Measurements from ENCODE around the gene WBP1.
"Not testable (repeated sequence)": the region's sequence is repeated elsewhere in the genome, so short reads cannot be mapped to it uniquely, and the experiment has no call there.

Gene WBP1

DNA sequence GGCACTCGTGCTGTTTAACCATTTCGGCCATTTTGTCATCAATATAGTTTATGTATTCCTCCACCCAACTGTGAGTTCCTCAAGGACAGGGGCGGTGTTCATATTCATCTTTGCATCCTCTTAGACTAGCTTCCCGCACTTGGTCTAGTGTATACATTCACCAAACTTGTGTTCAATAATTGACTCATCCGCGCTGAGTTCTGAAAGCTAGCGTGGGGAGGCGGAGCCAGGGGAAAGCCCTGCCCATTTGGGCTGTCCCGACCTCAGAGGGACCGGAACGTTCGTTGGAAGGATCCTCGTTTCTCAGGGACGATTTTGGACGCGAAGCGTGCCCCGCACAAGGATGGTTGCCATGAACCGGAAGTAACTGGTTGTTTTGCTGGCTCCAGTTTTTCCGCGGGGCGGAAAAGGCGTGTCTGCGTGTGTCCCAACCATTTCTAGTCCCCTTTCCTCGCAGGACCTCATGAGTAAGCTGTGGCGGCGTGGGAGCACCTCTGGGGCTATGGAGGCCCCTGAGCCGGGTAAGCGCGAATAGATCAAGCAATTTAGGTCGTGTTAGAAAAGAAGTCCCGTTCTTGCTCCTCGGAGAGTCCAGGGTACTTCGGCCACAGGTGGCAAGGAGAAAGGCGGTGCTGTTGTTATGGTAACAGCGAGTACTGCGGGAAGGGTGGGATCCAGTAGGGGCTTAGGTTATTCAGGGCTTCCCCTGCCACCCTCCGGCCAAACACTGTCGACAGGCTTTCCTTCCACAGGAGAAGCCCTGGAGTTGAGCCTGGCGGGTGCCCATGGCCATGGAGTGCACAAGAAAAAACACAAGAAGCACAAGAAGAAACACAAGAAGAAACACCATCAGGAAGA is 3.4 kb upstream of the WBP1 start, which contains the start of gene INO80B:
Gene INO80B (plus strand): TSS at position 434 of the 858 bp plus-strand sequence. CDS start 30 bp downstream, at position 464.
- DNase-seq: peak; percentile 98

DNA sequence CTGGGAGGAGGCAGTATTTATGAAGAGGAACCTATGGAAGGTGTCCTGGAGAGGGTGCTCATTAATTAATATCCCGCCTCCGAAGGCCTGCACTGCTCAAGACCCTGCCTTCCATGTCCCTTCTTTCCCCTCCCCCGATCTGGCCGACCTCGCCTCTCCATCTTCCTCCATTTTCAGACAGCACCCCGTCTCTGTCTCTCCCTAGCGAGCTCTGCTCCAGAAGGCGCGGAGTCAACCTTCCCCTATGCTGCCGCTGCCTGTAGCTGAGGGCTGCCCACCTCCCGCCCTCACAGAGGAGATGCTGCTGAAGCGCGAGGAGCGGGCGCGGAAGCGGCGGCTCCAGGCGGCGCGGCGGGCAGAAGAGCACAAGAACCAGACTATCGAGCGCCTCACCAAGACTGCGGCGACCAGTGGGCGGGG is 1.1 kb upstream of the WBP1 start:
- peak; percentile 17 for DNase-seq

DNA sequence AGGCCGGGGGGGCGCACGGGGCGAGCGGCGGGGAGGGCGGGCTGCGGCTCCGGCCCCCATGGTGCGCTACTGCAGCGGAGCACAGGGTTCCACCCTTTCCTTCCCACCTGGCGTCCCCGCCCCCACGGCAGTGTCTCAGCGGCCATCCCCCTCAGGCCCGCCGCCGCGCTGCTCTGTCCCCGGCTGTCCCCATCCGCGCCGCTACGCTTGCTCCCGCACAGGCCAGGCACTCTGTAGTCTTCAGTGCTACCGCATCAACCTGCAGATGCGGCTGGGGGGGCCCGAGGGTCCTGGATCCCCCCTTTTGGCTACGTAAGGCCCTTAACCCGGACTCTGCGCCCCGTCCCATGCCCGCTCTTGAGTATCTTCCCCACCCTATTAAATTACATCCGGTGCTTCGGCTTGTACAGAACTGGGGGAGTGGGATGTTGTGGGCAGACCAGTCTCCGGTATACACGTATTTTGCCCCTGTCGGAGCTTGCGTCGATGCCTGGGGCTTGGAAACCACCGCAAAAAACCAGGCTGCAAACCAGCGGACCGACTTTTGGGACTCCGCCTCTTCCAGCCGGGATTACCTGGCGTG is 598 bp upstream of the WBP1 start:
- DNase-seq: peak; percentile 24

DNA sequence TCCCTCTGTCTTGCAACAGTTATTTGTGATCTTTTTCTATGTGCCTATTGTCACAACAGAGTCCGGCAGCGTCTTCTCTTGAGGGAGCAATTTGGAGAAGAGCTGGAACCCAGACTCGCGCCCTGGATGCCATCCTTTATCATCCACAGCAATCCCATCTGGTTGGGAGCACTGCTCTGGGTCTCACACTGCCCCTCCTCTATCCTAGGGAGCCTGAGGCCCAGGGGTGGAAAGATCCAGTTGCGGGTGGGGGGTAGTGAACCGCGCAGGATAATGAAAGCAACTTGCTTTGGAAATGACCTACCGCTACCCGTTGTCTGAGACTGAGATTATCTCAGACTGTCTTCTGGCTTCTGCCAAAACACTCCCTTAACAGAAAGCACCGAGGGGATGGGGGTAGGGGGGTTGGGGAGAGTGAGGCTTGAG is 713 bp downstream of the WBP1 start:
- DNase-seq: no peak

DNA sequence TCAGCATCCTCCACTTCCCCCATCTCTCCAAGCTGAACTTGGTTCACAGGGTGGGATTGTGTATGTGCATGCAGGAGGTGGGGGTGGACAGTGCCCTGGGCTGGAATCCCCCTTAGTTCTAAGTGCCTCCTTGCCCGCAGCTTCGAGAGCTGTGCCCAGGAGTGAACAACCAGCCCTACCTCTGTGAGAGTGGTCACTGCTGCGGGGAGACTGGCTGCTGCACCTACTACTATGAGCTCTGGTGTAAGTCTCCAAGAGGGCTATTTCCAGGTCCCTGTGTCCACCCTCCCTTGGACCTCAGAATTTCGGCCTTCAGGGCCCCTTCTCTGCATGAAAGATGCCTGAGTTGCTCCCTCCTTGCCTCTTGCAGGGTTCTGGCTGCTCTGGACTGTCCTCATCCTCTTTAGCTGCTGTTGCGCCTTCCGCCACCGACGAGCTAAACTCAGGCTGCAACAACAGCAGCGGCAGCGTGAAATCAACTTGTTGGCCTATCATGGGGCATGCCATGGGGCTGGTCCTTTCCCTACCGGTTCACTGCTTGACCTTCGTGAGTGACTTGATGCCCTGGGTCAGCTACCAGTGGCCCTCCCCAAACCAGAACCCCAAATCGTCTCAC is 1.4 kb downstream of the WBP1 start:
- not testable (repeated sequence) for DNase-seq

DNA sequence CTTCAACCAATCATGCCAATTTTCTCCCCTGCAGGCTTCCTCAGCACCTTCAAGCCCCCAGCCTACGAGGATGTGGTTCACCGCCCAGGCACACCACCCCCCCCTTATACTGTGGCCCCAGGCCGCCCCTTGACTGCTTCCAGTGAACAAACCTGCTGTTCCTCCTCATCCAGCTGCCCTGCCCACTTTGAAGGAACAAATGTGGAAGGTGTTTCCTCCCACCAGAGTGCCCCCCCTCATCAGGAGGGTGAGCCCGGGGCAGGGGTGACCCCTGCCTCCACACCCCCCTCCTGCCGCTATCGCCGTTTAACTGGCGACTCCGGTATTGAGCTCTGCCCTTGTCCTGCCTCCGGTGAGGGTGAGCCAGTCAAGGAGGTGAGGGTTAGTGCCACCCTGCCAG is 1.9 kb downstream of the WBP1 start:
- not testable (repeated sequence) for DNase-seq

DNA sequence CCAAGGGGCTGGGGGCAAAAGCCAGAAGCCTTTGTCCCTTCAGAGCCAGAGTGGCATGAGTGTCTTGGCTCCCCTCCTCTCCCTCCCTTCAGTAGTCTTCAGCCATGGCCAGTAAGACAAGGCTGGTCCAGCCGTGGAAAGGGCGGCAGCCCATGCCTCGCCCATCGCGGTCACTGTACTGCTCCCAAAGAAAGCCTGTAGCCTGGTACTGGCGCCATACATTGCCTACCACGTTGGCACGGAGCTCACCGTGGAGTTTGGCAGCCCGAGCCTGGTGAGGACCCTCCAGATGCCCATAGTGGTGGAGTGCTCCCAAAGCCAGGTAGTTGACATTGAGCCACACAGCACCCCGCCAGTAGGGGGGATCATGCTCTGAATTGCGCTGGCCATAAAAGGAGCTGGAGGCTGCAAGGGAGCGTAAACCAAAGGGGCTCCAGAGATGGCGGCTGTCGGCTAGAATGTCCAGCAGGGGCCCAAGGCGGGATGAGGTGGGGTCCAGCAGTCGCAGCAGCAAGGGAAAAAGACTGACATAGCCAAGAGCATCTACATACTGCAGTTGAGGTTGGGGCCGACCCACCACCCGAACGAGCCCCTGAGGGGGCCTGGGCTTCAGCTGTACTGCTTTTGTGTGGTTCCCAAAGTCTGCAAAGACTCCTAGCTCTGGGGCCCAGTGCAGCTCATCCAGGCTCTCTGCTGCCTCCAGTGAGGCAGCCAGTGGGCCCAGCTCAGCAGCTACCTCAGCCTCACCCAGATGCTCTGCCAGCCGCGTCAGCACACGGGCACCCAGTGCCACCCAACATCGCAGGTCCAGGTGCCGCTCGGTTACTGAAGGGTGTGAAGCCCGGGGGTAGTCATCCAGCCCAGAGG is 3.2 kb downstream of the WBP1 start:
- DNase-seq: no peak

DNA sequence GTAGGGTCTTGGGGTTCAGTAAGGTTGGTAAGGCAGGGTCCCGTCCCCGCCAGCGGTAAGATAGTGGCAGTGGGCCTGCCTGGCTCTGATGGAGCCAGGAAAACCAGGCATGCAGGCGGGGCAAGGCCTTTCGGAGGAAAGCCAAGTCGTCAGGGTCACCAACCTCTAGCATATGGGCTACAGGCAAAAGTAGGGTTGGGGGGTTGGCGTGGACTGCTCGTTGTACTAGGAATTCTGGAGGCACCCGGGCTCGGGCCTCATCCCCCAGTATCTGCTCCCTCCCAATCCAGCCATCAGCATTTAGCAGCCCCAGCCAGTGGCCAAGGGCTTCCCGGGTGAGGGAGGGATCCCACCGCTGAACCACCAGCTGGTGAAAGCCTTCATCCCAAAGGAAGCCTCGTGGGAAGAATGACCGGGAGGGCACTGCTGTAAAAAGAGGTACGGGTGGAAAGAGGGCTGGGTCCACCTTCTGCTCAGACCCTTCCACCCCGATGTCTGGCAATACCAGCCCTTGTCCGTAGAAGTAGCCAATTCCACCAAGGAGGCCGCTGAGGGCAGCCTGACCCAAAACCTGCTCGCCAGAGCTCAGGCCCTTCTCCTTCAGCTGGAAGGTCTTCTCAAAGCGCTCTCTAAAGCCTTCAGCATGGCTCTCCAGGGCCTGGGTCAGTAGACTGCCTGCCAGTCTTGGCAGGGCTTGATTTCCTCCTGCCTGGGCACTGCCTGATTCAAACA is 4.0 kb downstream of the WBP1 start:
- no peak for DNase-seq

DNA sequence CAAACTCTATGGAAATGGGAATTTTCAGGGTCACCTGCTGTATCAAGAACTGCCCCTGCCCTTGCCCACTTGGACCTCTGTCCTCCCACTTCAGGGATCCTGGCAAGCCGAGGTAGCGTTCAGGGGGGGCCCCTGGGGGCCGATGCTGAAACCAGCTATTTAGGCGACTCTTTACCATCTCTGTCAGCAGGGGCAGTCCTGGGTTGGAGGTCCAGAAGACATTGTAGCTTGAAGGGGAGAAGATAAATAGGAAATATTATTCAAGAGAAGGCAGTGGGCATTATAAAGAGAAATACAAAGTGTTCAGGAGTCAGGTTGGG is 4.5 kb downstream of the WBP1 start:
- DNase-seq: no peak

DNA sequence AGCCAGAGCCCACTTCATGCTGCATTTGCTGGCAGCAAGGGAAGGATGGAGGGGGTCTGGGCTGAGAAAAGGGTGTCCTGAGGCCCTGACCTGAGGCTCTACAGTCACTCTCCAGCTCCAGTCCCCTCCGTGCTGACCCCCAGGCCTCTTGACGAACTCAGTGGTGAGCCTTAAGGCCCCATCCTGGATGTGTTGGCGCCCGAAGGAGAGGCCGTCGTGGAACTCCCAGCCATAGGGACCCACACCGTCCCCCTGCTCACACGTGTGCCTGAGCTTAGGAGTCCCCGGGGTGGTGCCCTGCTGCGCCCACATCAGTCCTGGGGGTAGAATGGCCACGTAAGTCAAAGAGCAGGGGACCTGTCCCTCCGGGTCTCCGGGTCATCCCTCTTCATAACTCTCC is 6.2 kb downstream of the WBP1 start:
- no peak for DNase-seq

DNA sequence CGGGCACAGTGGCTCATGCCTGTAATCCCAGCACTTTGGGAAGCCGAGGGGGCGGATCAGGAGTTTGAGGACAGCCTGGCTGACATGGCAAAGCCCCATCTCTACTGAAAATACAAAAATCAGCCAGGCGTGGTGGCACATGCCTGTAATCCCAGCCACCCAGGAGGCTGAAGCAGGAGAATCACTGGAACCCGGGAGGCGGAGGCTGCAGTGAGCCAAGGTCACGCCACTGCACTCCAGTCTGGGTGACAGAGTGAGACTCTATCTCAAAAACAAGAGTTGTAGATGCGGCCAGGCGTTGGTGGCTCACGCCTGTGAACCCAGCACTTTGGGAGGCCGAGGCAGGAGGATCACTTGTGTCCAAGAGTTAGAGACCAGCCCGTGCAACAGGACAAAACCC is 12.5 kb downstream of the WBP1 start:
- DNase-seq: not testable (repeated sequence)

DNA sequence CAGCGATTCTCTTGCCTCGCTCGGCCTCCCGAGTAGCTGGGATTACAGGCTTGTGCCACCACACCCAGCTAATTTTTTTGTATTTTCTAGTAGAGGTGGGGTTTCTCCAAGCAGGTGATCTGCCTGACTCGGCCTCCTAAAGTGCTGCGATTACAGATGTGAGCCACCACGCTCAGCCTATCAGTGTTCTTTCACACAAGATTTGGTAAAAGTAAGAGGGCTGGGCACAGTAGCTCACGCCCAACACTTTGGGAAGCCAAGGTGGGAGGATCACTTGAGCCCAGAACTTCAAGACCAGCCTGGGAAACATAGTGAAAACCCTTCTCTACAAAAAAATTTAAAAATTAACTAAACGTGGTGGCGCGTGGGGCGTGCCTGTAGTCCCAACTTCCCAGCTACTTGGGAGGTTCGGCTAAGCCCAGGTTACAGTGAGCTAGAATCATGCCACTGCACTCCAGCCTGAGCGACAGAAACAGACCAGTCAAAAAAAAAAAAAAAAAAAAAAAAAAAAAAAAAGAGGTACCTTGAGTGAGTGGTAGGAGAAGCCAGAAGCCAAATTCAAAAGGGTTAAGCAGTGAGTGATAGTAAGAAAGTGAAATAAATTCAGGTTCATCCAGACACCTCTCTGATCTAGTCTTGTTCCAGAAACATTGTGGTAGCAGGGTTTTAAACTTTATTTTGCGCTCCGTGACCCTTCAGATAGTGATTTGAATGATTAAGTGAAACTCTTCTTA is 13.3 kb downstream of the WBP1 start:
- no peak for DNase-seq

DNA sequence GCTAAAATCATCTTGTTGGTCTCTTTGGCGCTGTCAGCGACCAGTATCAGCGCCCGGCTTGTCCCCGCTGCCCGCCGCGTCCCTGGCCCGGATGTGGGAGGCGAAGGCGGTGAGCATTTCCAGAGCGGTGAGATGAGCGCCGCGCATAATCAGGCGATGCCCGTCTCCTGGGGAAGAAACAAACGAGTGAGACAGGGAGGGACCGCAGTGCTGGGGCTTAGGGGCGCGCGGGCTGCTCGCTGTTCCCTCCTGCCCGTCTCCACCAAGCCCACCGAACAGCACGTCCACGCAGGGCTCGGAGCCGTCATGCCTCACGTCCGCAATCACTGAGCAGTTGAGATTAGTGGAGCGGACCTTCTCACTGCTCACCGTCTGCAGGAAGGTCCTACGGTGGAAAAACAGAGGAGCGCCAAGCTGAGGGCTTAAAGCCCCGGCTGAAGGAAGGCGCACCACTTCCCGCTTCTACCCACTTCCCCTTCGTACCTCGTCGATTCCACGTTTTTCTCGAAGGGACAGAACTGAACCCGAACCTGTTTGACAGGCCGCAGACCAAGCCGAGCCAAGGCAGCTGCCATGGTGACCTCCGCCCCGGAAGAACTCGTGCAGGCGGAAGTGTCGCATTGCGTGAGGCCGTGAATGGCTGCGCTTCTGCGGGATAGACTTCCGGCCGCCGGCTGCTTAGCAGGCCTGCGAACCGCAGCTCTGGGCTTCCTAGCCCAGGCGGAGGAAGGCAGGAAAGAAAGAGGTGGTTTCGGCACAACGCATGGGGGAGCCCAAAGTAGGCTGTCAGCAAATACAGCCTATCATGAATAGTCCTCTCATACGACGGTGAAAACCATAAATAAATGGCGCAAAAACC is 14.1 kb downstream of the WBP1 start, which contains the start of gene MRPL53:
Gene MRPL53 (minus strand): TSS at position 595 of the 859 bp plus-strand sequence. CDS start 20 bp downstream, at position 575.
- DNase-seq: peak; percentile 95

DNA sequence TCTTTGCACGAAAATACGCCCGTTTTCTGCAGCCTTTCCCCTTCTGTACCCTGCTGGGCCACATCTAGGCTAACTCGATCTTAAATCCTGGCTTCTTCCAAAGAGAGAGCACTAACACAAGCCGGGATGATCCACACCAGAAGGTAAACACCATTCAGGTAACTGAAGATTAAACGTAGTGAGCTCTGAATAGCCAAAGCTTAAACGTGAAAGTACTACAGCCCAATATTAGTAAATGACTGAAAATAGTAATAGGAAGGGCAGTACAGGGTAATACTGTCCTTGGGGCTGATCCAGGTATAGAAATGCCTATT is 14.7 kb downstream of the WBP1 start:
- no peak for DNase-seq

DNA sequence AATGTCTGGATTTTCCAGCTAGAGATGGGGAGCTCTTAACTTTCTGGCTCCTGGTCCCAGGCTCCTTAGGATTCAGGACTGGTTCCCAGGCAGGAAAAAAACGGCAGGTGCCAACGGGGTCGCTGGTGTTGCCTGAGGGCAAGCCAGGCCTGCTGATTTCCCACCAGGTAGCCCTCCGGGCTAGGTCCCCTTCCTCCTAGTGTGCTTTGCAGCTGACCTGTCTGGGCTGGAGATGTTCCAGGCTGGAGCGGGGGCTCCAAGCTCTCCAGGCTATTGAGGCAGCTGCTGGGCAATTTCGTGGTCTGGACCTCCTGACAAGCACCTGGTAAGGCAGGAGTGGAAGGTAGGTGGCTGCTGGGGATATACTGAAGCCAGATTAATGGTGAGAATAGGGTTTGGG is 16.2 kb downstream of the WBP1 start:
- no peak for DNase-seq

DNA sequence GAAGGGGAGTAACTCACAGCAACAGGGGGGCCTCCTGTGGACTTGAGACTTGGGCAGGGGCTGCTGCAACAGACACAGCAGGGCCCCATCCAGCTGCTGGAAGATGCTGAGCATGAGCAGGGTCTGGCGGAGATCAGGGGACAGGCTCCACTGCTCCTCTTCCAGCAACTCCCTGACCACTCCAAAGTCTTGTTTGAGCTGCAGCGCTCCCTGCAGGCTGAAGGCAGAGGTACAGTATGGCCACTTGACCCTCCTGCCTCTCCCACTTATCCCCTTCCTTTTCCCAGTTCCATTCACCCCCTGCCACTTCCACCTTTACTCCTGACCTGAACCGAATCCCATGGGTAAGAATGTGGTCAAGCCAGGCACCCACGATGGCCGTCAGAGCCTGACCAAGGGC is 16.7 kb downstream of the WBP1 start:
- DNase-seq: no peak

DNA sequence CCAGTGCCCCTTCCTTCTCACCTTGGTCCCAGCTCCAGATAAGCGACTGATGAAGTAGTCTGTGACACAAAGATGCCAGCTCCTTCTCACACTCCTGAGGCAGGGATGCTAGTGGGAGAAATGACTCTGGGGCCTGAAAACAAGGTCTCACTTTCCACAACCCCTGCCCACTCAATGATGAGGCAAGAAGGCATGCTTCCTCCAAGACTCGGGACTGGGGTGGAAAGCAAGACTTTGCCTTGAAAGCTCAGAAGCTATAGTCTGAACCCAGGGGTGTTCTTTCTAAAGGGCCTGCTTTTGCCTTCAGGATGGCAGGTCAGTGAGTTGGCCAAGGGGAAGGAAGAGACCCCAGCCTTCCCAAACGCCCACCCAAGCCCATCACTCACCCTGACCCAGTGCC is 23.2 kb downstream of the WBP1 start:
- DNase-seq: no peak

DNA sequence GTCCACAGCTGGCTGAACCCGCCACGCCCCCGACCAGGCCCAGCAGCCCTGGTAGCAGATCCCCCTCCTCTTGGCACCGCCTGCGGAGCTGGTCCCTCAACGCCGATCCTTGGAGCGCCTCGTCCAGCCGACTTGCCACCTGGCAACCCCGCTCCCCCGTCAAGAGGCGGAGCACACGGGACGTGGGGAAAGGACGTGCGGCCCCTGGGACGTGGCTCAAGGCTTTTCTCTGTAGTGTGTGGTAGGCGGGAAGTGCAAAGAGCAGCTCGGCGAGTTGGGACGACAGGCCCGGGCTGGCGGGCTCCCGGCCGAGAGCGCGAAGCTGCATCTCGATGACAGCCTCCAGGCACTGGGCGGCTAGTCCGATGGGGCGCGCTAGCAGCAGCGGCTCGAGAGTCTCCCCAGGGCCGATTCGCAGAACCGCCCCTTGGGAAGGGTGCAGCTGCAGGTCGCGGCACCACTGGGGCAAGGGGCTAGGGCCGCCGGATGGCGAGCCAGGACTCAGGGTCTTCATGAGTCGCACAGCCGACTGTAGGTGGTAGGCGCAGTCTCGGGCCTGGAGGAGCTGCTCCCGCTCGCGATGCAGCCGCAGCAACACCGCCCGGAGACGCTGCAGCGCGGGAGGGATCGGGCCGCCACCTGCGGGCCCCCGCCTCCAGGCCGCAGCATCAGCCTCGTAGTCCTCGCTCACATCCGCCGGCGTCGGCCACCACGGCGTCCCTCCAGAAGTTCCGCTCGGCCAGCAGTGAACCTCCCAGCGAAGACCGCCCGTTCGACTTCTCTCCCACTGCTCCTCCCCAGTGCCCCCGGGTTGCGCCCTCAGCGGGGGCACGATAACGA is 23.9 kb downstream of the WBP1 start:
- DNase-seq: no peak
